Activated CD4-positive, alpha-beta T cell treated with anti-CD3 and anti-CD28 coated beads, Interleukin-2, amount 50 U/mL, for 24 hours (primary cell): ENCODE data around the gene FRS2.

Experiments used
- DNase-seq, 2 donors: peaks; one replicate each; pipeline ENCODE4 v3.0.0-alpha.2; 2020; ENCODE audit warnings: low read depth in 1 of 2, low spot score in 1 of 2

FRS2 gene

DNA sequence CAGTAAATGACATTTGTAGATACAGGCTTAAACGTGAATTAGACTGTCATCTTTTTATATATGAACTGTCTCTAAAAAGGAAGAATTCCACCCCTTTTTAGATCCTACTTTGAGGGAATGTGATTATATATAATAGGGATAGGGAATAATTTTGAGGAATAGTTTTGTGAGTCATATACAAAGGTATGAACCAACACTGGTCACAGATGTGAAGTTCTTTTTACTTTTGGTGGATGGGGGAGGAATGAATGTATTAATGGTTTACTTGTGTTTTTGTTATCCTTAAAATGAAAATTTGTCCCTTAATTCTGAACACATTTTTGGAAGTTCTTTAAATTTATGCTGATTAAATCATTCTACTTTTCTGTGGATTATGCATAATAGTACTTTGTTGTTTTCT is 30.4 kb downstream of the FRS2 start:
- no peak for DNase-seq

DNA sequence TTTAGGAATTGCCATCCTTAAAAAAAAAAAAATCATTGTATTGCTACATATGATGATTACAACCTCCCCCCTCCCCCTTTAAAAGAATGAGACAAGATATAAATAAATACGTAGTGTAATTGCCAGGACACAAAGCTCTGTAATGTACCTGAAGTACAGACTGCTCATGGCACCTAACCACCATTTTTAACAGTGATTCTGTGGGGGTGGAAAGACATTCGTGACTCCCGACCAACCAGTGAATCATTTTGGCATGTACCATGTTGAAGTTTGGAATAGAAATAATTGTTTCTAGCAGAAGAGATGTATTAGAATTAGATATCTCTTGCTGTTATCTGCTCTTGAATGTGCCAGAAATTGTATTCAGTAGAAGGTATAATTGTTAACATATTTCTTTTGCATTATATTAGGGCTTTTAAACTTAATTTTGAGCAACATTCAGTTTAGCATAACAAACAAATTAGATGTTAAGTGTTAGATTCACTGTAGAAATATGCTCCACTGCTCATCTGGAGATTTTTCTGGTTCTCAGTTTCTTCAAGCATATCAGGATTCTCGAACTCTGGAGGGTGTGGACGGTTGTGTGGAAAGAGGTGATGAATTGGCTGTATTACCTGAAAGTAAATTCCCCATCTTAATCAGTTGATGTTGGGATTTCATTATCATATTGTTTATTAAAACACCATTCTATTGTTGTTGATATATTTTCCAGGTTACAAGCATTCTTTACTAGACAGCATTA is 31.1 kb downstream of the FRS2 start:
- DNase-seq, result no peak

DNA sequence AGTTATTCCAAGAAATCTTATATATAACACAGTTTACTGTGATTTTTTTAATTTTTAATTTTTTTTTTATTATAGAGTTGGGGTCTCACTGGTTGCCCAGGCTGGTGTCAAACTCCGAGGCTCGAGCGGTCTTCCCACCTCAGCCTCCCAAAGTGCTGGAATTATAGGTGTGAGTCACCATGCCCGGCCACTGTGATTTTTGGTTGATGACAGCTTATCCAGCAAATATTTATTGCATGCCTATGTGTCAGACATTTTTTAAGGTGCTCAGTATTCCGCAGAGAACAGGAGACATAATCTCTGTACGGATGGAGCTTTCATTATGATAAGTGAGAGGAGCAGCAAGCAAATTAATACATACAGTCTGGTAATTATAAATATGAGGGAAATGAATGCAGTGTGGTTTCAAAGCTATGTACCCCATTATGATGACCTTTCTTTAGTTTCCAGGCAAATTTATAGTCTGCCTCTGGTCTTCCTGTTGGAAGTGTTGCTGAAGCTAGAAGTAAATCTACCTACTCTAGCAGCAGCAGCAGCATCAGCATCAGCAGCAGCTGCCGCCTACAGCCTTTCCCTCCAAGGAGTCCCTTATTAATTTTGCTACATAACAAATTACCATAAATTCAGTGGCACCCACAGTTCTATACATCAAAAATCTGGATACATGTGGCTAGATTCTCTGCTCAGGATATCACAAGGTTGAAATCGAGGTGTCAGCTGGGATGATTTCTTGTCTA is 32.3 kb downstream of the FRS2 start:
- DNase-seq, result no peak

DNA sequence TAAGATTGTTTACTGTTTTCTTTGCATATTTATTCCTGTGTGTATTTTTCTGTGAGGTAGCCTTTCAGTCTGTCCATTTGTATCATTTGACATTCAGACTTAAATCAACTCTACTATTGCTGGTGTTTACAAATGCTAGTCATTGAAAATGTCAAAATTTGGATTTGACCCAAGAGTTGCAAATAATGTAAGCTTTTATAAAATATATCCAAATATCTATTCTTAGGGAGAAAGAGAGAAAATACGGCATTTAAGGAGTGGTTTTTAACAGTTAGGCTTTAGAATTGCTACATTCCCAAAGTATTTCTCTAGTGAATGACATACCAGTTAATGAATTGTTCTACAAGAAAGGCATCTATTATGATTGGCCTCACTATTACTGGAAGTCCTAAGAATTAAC is 37.9 kb downstream of the FRS2 start:
- no peak for DNase-seq

DNA sequence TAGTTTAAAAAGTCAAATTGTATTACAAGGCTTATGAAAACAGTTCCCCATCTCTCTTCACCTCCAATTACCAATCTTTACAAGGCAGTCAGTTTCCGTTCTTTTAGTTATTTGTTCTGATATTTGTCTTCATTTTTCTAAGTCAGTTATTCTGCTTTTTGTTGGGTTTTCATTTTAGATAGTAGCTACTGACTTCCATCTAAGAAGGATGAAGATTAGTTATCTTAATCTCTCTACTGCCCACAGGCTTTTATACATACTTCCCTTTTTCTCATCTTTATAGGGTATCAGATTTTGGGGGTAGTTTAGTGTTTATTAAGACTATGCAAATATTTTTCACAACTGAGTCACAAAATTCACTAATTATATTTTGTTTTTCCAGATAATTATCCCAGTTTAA is 38.4 kb downstream of the FRS2 start:
- no peak for DNase-seq

DNA sequence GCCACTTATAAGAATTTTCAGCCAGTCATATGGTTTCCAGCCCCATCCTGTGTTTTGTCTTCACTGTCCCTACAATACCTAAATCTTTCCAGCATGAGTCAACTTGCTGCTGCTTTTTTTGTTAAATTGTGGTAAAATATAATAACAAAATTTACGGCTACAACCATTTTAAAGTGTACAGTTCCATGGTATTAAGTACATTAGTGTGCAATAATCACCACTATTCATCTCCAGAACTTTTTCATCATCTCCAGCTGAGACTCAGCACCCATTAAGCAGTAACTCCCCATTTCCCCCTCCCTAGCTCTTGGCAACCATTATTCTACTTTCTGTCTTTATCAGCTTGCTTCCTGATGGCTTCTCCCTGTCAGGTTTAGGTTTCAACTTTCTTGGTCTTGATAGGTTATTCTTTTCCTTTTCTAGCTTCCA is 39.1 kb downstream of the FRS2 start:
- DNase-seq, result no peak

DNA sequence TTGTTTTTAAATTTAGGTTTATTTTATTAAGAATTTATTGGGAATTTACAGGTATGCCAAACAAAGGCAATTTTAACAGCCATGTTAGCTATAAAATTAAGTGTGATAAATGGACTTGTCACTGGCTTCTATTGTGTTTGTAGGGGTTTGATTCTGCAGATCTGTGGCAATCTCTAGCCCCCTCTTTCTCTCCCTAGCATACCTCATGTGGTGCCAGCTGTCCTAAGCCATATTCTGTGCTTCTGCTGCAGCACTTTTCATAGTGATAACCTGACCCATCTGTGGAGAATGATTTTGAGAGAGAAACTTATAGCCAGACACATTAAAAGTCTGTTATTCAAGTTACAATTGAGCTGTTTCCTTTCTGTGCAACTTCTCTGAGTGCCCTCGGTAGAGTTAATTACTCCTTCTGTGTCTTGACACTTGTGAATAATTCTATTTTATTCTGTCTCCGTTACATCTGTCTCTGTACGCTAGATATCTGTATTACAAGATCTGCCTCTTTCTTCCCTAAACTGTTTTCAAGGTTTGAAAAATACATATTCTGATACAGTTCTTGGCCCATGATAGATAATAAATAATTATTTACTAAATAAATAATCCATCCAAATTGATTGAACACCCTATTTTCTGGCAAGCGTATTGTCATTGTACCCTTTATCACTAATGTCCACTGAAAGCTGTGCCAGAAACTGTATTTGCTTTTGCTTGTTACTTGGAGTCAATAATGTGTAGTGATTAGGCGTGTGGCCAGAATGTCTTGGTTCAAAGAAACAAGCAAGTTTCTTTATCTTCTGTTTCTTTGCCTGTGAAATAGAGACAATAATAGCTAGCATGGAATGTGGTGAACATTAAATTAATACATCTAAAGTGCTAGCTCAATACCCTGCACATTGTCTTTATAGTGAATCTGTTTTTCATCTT is 40.0 kb downstream of the FRS2 start:
- DNase-seq, result no peak

DNA sequence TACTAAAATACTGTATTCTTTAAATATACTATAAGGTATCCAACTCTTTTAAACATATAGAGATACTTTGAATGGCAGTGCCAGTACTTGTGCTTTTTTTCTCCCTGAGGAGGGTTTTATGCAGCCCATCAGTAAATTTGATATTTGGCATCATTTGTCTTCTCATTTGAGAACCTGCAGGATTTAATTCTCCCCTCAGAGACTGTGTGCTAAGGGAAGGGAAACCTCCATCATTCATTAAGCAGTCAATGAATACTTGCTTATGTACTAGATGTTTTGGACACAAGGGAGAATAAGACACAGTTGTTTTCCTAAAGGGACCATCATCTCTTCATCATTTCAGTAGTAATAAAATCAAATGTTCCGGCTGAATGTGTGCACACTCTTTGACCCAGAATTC is 40.8 kb downstream of the FRS2 start:
- no peak for DNase-seq

DNA sequence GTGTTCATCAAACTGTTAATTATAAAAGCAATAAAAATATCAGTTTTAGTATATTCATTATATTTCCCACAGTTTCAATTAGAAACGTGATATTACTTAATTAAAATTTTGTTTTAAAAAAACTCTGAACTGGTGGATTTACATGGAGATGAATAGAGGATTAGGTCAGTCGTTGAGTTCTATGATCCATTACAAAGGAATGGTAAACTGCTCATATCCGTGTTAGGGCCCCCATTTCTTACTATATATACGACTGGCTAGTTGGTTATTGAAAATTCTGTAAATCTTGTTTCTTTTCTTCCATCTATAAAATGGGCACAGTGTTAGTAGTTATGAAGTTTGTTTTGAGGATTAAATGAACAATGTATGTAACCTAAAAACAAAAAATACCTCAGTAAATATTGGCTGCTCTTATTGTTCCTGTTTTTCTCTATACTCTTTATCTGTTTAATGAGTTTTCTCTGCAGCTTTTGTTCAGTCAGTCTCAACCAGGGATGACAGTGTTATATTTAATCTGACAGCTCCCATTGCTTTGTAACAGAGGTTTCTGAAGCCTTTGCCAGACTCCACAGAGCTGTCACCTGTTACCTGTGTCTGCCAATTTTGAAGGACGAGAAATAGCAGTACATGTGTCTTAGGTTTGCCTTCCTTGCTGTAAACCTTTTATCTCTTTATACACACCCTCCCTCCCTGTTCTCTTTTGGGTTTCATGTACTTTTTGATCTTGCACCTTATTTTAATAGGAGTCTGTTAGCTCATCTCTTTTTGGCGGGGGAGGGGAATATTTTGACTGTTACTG is 41.5 kb downstream of the FRS2 start:
- DNase-seq, result no peak

DNA sequence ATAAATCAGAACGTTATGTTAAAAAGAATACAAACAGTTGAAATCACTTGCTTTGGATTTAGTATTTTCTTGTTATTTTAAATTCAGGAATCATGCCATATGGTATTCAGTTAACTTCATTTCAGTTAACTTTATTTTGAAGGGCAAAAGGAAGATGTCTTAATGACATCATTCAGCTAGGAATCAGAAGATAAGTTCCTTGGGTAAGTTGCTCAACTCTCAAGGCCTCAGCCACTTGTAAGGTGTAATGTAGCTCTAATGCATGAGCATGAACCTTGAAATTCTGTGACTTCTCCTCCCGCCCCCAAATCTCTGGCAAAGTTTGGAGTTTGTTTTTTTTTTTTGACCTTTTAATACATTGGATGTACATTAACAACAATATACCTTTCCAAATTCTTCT is 42.6 kb downstream of the FRS2 start:
- no peak for DNase-seq

DNA sequence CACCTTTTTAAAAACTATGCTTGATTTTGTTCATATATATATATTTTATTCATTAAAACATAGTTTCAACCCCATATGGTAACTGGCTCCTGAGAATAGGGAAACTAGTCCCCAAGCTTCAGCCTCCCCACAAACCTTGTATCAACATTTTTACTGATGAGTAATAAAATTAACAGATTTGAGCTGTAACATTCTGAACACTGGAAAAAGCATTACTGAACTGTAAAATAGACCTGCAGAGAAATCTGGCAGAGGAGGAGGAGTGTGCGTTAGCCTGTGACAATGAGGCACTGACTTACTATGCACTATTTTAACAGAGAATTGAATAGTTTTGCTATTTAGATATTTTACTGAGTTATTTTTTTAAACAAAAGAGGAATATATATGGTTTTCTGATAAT is 43.1 kb downstream of the FRS2 start:
- no peak for DNase-seq

DNA sequence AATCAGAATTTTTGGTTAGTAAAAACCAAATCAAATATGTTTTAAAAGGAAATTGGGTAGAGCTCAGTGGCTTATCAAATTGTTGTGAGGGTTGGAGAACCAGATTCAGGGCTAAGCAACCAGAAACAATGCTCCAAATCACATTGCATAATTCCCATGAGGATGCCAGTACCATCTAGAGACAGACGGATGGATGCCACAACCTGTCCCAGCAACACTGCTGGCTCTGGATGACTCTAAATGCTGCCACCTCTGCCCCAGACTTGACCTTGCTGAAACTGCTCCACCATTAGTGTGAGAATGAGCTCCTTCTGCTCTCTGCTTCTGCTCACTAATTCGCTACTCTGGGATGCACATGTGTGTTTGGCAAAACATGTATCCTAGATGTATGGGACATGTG is 43.9 kb downstream of the FRS2 start:
- DNase-seq, result no peak

DNA sequence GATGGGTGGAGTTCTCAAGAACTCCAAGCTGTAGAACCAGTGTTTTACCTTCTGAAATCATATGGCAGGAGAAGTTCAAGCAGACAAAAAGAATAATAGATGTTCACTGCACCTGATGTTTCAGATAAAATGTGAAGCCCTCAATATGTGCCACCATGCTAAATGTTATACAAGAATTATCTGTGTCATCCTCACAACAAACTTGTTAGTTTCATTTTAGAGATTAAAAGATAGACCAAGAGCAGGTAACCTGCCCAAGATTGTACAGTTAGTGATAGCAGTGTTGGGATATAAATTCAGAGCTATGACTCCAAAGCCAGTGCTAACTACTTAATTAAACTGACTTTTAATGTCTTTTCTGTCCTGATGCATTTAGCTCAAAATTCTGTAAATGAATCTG is 44.7 kb downstream of the FRS2 start:
- DNase-seq, result no peak

DNA sequence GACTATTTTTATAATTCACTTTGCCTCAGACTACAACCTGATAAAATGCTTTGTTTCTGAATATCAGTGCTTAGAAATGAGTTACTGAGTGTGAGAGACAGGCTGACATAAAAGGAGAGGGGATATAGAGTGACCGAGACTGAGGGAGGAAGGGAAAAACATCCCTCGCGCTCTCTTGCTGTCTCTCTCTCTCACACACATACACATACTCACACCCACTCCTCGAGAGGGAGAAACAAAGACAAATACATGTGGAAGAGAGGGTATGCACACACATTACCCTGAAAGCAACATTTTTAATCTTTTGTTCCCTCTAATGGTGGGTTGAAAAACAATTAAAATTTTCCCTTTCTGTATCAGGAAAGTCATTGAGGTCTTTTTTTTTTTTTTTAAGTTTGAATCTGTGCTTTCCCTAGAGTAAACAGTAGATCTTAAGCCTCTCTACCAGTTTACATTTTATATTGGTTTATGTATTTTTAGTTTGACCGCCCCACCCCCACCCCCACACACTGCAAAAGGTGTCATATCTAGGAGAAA is 45.3 kb downstream of the FRS2 start:
- DNase-seq, result no peak

DNA sequence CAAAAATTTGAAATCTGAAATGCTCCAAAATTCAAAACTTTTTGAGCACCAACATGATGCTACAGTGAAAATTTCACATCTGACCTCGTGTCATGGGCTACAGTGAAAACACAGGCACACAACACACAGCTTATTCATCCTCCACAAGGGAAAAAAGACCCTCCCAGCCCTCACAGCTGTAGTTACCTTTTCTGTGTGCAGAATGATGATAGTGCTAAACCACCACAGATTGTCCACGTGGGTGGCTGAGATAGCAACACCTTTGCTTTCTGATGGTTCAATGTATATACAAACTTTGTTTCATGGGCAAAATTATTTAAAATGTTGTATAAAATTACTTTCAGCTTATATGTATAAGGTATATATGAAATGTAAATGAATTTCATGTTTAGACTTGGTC is 46.8 kb downstream of the FRS2 start:
- no peak for DNase-seq

DNA sequence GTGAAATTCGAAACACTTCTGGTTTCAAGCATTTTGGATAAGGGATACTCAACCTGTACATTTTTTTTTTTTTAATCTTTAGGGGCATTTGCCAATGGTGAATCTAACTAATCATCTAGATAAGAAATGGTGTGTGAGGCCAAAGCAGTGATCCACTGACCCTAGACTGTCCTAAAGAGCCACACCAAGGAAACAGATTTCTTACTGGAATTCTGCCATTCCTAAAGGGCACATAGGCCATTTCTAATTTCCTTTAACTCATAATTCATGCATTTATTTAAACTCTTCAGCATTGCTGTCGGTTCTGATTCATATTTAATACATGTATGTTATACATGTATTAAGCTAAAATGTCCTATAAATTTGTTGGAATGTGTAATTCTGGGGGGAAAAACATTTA is 47.2 kb downstream of the FRS2 start:
- DNase-seq, result no peak

DNA sequence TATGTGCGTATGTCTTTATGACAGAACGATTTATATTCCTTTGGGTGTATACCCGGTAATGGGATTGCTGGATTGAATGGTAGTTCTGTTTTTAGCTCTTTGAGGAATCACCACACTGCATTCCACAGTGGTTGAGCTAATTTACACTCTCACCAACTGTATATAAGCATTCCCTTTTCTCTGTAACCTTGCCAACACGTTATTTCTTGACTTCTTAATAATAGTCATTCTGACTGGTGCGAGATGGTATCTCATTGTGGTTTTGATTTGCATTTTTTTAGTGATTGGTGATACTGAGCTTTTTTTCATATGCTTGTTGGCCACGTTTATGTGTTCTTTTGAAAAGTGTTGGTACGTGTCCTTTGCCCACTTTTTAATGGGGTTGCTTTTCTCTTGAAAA is 49.7 kb downstream of the FRS2 start:
- no peak for DNase-seq

DNA sequence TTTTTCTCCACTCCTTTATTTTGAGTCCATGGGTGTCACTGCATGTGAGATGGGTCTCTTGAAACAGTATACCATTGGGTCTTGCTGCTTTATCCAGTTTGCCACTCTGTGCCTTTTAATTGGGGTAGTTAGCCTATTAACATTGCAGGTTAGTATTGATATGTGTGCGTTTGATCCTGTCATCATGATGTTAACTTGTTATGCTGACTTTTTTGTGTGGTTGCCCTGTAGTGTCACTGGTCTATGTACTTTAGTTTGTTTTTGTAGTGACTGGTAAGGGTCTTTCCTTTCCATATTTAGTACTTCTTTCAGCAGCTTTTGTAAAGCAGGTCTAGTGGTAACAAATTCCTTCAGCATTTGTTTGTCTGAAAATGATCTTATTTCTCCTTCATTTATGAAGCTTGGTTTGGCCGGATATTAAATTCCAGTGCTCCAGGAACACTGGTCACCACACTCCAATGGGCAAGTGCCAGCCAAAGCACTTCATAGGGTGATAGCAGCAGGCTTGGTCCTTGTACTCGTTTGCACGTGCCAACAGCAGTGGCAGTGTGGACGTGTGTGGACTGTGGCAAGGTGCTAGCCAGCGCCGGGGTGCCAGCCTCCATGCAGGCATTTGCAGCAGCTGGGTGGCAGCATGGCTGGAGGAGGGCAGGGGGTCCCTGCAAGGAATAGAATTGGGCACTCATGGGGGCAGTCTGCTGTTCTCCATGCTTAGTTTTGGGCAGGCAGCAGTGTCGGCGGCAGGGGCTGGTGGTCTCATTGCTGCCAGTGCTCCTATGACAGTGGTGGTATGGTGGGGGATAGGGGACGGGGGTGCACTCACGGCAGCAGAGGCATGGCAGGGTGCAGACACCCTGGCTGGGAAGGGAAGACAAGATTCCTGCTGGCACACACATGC is 53.5 kb downstream of the FRS2 start:
- no peak for DNase-seq

DNA sequence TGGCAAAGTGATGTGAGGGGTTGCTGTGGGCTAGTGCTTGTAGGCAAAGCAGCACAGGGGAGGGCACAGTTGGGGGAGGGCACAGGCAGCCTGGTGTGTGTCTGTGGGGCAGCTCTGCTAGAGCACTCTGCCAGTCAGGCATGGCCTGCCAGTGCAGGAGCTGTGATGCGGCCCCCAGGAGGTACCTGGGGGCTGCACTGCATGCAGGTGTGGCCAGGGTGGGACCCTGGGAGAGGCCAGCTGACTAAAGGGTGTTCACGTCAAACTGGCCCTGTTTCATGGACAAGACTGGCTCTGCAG is 54.1 kb downstream of the FRS2 start:
- DNase-seq, result no peak
